Central memory CD8-positive, alpha-beta T cell (primary cell): Measurements from ENCODE around the gene GFAP.

ENCODE experiments used
- ATAC-seq: fragments of 150-1000 bp; cut with Tn5 transposase; replicated peaks from 2 replicates; pipeline ENCODE4 v1.10.0; 2022; ENCODE audit warnings: mild to moderate bottlenecking, moderate FRiP score, moderate number of reproducible peaks; ENCODE audit not compliant: poor library complexity, severe bottlenecking; ENCODE audit errors: extremely low read depth
- DNase-seq, 2 donors: peaks; one replicate each; pipeline ENCODE4 v3.0.0; 2021; ENCODE audit warnings: low spot score in 2 of 2
- H3K27ac Mint-ChIP-seq: one replicate; pipeline ENCODE4 v1.8.0; 2022; ENCODE audit warnings: low read depth, mild to moderate bottlenecking, moderate library complexity, mixed read lengths
- H3K27me3 Mint-ChIP-seq: one replicate; pipeline ENCODE4 v1.8.0; 2022; ENCODE audit warnings: mixed read lengths
- H3K36me3 Mint-ChIP-seq: one replicate; pipeline ENCODE4 v1.8.0; 2022; ENCODE audit warnings: mild to moderate bottlenecking, moderate library complexity, mixed read lengths; ENCODE audit not compliant: insufficient read depth
- H3K4me1 Mint-ChIP-seq: one replicate; pipeline ENCODE4 v1.8.0; 2022; ENCODE audit warnings: mixed read lengths
- H3K4me3 Mint-ChIP-seq: one replicate; pipeline ENCODE4 v1.8.0; 2022; ENCODE audit warnings: mild to moderate bottlenecking, moderate library complexity, mixed read lengths
- H3K9me3 Mint-ChIP-seq: one replicate; pipeline ENCODE4 v1.8.0; 2022; ENCODE audit warnings: mixed read lengths

The GFAP gene

DNA sequence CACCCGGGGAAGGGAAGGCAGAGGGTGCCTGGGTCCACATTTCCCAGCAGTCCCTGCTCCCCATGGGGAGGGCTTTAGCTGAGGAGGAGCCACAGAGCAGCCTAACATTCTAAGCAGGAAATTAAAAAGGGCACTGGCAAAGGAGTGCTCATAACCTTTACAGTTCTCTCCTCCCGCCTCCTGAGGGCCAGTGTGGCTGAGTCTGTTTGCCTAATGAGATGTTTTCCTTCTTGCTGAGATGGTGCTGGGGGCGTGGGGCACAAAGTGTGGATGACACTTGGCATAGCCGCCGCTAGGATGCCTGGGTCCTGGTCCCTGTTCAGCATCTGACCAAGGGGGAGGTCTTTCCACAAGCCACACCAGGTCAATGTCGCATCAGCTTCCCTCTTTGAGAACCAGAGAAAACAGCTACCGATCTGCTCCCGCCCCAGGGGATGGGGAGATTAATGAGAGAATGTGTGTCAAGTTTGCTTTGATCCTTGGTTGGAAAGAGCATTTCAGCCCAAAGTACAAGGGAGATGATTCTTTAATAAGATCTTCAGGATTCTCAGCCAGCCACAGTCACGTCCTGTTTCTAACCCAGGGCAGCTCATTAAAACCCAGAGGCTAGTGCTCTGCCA is 26.5 kb upstream of the GFAP start:
- H3K27ac Mint-ChIP-seq: peak overlapping the region; percentile 18
- H3K36me3 Mint-ChIP-seq: peaks cover 4% of the 10 kb centered on the region
- DNase-seq (no peak), ATAC-seq (no peak)
- peaks cover 8% of the 10 kb centered on the region for H3K4me1 Mint-ChIP-seq
- no peaks in the 10 kb centered on the region for H3K27me3 Mint-ChIP-seq
- no peak overlapping the region for H3K4me3 Mint-ChIP-seq
- H3K9me3 Mint-ChIP-seq: no peaks in the 10 kb centered on the region

DNA sequence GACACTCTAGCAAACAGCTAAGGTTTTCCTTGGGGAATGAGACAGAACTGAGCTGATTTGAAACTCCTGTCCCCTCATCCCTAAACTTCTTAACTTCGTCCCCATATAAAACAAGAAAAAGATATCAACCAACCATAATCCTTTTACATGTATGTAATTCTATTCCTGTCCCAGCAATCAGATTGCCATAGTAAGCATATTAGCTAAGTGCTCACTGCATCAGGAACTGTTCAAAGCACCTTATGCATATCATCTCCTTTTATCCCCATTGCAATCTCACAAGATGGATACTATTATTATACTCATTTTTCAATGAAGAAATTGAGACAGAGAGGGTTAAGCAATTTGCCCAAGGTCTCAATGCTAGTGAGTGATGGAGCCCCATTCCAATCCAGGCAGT is 25.5 kb upstream of the GFAP start:
- no peak overlapping the region for H3K4me3 Mint-ChIP-seq
- H3K36me3 Mint-ChIP-seq: peaks cover 7% of the 10 kb centered on the region
- DNase-seq (no peak), ATAC-seq (no peak)
- peaks cover 8% of the 10 kb centered on the region for H3K4me1 Mint-ChIP-seq
- no peak overlapping the region for H3K27ac Mint-ChIP-seq
- H3K9me3 Mint-ChIP-seq: no peaks in the 10 kb centered on the region
- no peaks in the 10 kb centered on the region for H3K27me3 Mint-ChIP-seq

DNA sequence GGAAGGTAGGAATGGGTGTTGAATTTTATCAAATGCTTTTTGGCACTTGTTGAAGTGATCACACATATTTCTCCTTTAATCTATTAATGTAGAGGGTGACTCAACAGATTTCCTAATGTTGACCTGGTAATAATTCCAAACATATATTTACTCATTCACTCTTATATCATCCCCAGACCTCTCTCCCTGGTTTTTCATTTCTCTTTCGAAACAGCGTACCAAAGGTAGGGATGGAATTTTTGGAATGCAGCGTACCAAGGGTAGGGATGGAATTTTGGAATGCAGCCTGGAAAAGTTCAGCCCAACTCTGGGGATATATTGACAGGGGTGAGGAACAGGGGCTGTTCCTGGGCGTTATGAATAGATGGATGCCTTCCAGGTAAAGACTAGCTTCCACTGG is 25.0 kb upstream of the GFAP start:
- H3K27me3 Mint-ChIP-seq: no peaks in the 10 kb centered on the region
- H3K36me3 Mint-ChIP-seq: peaks cover 9% of the 10 kb centered on the region
- H3K27ac Mint-ChIP-seq: no peak overlapping the region
- DNase-seq: no peak
- no peak for ATAC-seq
- peaks cover 8% of the 10 kb centered on the region for H3K4me1 Mint-ChIP-seq
- no peaks in the 10 kb centered on the region for H3K9me3 Mint-ChIP-seq
- no peak overlapping the region for H3K4me3 Mint-ChIP-seq

DNA sequence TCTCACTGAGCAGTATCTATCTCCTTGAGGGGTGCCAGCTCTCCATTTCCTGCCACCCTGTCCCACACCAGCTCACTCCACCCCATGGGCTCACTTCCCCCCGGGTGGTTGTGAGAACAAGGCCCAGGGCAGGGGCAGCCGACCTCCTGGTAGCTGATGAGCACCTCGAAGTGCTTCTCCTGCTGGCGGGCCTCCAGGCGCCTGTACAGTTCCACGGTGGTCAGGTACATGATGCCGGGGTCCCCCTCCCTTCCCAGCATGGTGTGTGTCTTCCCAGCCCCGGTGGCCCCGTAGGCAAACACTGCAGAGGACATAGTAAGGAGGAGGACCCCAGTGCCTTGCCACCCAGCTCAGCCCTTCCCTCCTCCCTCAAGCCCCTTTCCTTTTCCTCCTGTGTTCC is 19.8 kb upstream of the GFAP start:
- Mint-ChIP-seq H3K36me3 (peaks cover 9% of the 10 kb centered on the region), H3K27me3 (no peaks in the 10 kb centered on the region), H3K27ac (no peak overlapping the region), H3K4me1 (no peaks in the 10 kb centered on the region), H3K9me3 (no peaks in the 10 kb centered on the region), H3K4me3 (no peak overlapping the region)
- DNase-seq (no peak), ATAC-seq (no peak)

- H3K9me3 Mint-ChIP-seq: no peaks in the 10 kb centered on the region
- ATAC-seq (no peak), DNase-seq (no peak)
- no peak overlapping the region for H3K4me3 Mint-ChIP-seq
- no peak overlapping the region for H3K27ac Mint-ChIP-seq
- no peaks in the 10 kb centered on the region for H3K27me3 Mint-ChIP-seq
- H3K36me3 Mint-ChIP-seq: peaks cover 9% of the 10 kb centered on the region
- H3K4me1 Mint-ChIP-seq: no peaks in the 10 kb centered on the region
Observed at GRCh38 chr17:44934745-44935105, 19.4 kb upstream of the GFAP start.

- Mint-ChIP-seq H3K4me3 (no peak overlapping the region), H3K4me1 (no peaks in the 10 kb centered on the region), H3K36me3 (peaks cover 9% of the 10 kb centered on the region), H3K9me3 (no peaks in the 10 kb centered on the region), H3K27ac (no peak overlapping the region), H3K27me3 (no peaks in the 10 kb centered on the region)
- ATAC-seq (no peak), DNase-seq (no peak)
Observed at GRCh38 chr17:44933824-44934744, 18.8 kb upstream of the GFAP start.

GRCh38 chr17:44932787-44933097 is 17.4 kb upstream of the GFAP start:
- DNase-seq (no peak), ATAC-seq (no peak)
- Mint-ChIP-seq H3K4me1 (no peaks in the 10 kb centered on the region), H3K36me3 (peaks cover 7% of the 10 kb centered on the region), H3K27ac (no peak overlapping the region), H3K9me3 (no peaks in the 10 kb centered on the region), H3K27me3 (no peaks in the 10 kb centered on the region), H3K4me3 (no peak overlapping the region)

DNA sequence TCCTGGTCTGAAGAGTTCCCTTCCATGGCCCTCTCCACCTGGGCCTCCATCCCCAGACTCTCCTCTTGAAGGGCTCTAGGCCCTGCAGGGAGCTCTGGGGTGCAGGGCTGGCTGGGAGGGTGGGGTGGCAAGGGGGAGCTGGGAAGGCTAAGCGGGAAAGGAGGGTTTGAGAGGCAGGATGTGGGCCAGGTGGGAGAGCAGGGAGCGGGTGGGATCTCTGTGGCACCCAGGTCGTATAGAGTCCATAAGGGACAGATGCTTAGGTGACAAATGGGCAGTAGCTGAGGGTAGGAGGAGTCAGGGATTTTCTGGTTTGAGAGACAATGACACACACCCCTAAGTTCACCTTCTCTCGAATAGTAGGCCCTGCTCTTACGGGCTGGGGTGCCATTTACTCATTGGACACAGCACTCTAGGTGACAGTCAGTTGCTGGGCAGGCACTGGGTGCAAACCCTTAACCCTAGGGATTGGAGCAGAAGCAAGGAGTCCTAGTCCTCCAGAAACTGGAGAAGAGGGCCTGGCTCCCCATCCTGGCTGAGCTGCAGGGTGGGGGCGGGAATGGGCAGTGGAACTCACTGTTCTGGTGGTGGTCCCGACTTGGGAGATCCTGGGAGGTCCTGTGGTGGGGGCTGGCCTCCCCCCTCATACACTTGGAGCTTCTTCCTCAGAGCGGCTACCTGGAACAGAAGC is 16.9 kb upstream of the GFAP start:
- Mint-ChIP-seq H3K27me3 (no peaks in the 10 kb centered on the region), H3K9me3 (no peaks in the 10 kb centered on the region), H3K4me3 (no peak overlapping the region), H3K4me1 (no peaks in the 10 kb centered on the region), H3K27ac (no peak overlapping the region), H3K36me3 (peaks cover 7% of the 10 kb centered on the region)
- DNase-seq (no peak), ATAC-seq (no peak)

GRCh38 chr17:44931376-44931775 is 16.1 kb upstream of the GFAP start:
- Mint-ChIP-seq H3K27ac (no peak overlapping the region), H3K4me1 (no peaks in the 10 kb centered on the region), H3K27me3 (no peaks in the 10 kb centered on the region), H3K4me3 (no peak overlapping the region), H3K9me3 (no peaks in the 10 kb centered on the region), H3K36me3 (peaks cover 3% of the 10 kb centered on the region)
- ATAC-seq (no peak), DNase-seq (no peak)

- no peak overlapping the region for H3K27ac Mint-ChIP-seq
- H3K36me3 Mint-ChIP-seq: peaks cover 4% of the 10 kb centered on the region
- H3K27me3 Mint-ChIP-seq: no peaks in the 10 kb centered on the region
- no peaks in the 10 kb centered on the region for H3K9me3 Mint-ChIP-seq
- DNase-seq (no peak), ATAC-seq (no peak)
- no peaks in the 10 kb centered on the region for H3K4me1 Mint-ChIP-seq
- H3K4me3 Mint-ChIP-seq: no peak overlapping the region
Observed at GRCh38 chr17:44930667-44931066, 15.4 kb upstream of the GFAP start.

GRCh38 chr17:44928950-44929720 is 13.8 kb upstream of the GFAP start:
- Mint-ChIP-seq H3K27me3 (no peaks in the 10 kb centered on the region), H3K36me3 (peaks cover 2% of the 10 kb centered on the region), H3K27ac (no peak overlapping the region), H3K9me3 (no peaks in the 10 kb centered on the region), H3K4me3 (no peak overlapping the region), H3K4me1 (no peaks in the 10 kb centered on the region)
- DNase-seq (no peak), ATAC-seq (no peak)

DNA sequence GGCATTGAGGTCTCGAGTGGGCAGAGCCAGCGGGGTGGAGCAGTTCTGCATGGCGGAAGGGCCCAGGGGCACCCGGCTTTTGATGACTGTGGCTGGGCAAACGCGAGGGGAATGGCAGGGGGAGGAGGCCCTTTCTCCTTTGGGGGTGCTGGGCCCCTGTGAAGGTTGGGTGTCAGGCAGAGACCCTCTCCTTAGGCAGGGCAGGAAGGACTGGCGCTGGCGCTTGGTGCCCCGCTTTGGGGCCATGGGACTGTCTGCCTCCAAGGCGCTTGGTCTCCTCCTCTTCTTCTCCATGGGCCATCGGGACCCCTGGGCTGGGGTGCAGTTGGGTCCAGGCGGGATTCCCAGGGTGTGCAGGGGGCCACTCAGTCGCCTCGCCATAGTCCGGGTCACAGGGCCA is 12.8 kb upstream of the GFAP start:
- Mint-ChIP-seq H3K9me3 (no peaks in the 10 kb centered on the region), H3K27me3 (peaks cover under 1% of the 10 kb centered on the region), H3K4me1 (no peaks in the 10 kb centered on the region), H3K27ac (no peak overlapping the region), H3K36me3 (peaks cover 2% of the 10 kb centered on the region), H3K4me3 (no peak overlapping the region)
- ATAC-seq (no peak), DNase-seq (no peak)
